AG08396 (cell line): ENCODE results near the gene SLC25A10.

Source experiments
- DNase-seq: peaks from one replicate; pipeline ENCODE4 v3.0.0; 2012; ENCODE audit warnings: low spot score, mixed read lengths

Gene SLC25A10

GRCh38 chr17:81687770-81688541 is 24.1 kb upstream of the SLC25A10 start:
- DNase-seq, result no peak

- DNase-seq, result no peak
Observed at GRCh38 chr17:81688616-81689015, 23.5 kb upstream of the SLC25A10 start.

GRCh38 chr17:81690066-81690465 is 22.0 kb upstream of the SLC25A10 start:
- no peak for DNase-seq

GRCh38 chr17:81690549-81690948 is 21.5 kb upstream of the SLC25A10 start:
- DNase-seq, result no peak

- no peak for DNase-seq
Observed at GRCh38 chr17:81691196-81691595, 20.9 kb upstream of the SLC25A10 start.

GRCh38 chr17:81691608-81692007 is 20.5 kb upstream of the SLC25A10 start:
- DNase-seq, result no peak

GRCh38 chr17:81693509-81694210 is 18.4 kb upstream of the SLC25A10 start:
- DNase-seq, result no peak

- DNase-seq, result no peak
Observed at GRCh38 chr17:81694810-81695209, 17.3 kb upstream of the SLC25A10 start.

- no peak for DNase-seq
Observed at GRCh38 chr17:81695211-81695610, 16.9 kb upstream of the SLC25A10 start.

- DNase-seq, result no peak
Observed at GRCh38 chr17:81695801-81696200, 16.3 kb upstream of the SLC25A10 start.

GRCh38 chr17:81696218-81696941 is 15.7 kb upstream of the SLC25A10 start:
- DNase-seq, result no peak

GRCh38 chr17:81697261-81698044 is 14.6 kb upstream of the SLC25A10 start:
- DNase-seq, result no peak

GRCh38 chr17:81700353-81701287 is 11.5 kb upstream of the SLC25A10 start:
- DNase-seq, result no peak

- DNase-seq, result no peak
Observed at GRCh38 chr17:81701288-81702071, 10.6 kb upstream of the SLC25A10 start.

GRCh38 chr17:81702934-81703746 is 8.9 kb upstream of the SLC25A10 start, which contains the start of gene MRPL12:
MRPL12 (plus strand) TSS chr17:81703367; CDS start chr17:81703502, 135 bp downstream.
- DNase-seq, result peak; percentile 98

GRCh38 chr17:81703747-81704654 is 8.1 kb upstream of the SLC25A10 start:
- no peak for DNase-seq

- no peak for DNase-seq
Observed at GRCh38 chr17:81705518-81706231, 6.4 kb upstream of the SLC25A10 start.
